Measurements from ENCODE around the gene CHRNA9.

The CHRNA9 gene

DNA sequence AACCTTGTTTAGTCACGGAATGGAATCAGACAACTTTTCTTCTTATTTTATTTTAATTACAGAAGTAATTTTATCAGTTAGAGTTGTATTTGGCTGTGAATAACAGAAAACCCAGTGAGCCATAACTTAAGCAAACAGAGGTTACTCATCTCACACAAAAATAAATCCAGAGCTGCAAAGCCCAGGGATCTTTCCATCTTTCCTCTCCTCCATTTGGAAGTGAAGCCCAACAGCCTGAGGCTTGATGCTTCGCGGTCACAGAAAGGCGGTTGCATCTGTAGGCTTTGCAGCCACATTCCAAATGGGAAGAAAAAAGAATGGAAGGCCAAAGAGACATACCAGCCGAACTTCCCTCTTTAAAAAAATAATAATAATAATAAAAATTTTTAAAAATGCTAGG, 22.6 kb downstream of the CHRNA9 start:
- TF ChIP-seq, protein P1, sequence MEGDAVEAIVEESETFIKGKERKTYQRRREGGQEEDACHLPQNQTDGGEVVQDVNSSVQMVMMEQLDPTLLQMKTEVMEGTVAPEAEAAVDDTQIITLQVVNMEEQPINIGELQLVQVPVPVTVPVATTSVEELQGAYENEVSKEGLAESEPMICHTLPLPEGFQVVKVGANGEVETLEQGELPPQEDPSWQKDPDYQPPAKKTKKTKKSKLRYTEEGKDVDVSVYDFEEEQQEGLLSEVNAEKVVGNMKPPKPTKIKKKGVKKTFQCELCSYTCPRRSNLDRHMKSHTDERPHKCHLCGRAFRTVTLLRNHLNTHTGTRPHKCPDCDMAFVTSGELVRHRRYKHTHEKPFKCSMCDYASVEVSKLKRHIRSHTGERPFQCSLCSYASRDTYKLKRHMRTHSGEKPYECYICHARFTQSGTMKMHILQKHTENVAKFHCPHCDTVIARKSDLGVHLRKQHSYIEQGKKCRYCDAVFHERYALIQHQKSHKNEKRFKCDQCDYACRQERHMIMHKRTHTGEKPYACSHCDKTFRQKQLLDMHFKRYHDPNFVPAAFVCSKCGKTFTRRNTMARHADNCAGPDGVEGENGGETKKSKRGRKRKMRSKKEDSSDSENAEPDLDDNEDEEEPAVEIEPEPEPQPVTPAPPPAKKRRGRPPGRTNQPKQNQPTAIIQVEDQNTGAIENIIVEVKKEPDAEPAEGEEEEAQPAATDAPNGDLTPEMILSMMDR (IDR thresholded peaks at IDR 0.05; ENCODE audit: insufficient read depth, low read depth, low read length, missing control alignments) = no peak
- no peak overlapping the region for H3K4me3 ChIP-seq (ENCODE audit: low read length)
- peak; percentile 14 for DNase-seq (ENCODE audit: low read depth)

DNA sequence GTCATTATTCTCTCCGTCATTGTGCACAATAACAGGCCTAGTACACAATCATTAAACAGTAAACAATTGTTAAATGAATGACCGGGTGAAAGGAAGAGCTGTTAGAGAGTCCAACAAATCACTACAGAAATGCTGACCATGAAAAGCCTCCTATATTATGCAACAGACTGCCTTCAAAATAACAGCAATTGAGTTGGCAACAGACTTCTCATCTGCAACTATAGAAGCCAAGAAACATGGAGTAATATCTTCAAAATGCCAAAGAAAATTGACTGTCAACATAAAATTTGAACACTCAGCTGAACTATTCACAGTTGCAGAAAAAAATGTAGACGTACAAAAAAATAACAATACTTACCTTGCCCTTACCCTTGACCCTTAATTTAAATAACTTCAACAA, 26.2 kb downstream of the CHRNA9 start:
- H3K4me3 ChIP-seq (ENCODE audit: low read length) = no peak overlapping the region
- TF ChIP-seq, protein P1 (IDR thresholded peaks at IDR 0.05; ENCODE audit: insufficient read depth, low read depth, low read length, missing control alignments) = no peak
- no peak for DNase-seq (ENCODE audit: low read depth)

DNA sequence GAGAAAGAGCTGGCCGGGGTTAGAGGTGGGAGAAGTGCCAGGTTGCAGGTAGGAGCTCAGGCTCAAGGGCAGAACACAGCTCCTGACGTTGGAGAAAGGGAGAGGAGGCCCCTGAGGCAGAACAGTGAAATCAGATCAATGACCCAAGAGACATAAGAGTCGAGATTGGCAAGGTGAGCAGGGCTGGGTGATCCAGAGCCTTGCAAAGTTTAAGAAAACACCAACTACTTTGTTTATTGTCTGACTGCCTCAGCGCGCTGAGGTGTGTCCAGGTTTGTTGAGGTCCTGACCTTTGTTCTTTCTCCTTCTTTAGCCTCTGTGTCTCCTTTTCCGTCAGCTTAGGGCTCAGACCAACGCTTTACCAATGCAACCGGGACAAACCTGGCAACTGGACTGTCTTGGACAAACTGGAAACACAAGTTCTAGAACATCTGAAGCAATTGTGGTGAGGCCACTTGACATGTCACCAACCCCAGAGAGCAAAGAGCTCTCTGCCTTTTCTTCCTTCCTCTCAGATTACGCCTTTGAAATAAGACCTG, 28.3 kb downstream of the CHRNA9 start:
- DNase-seq (ENCODE audit: low read depth) = peak; percentile 50
- no peak overlapping the region for H3K4me3 ChIP-seq (ENCODE audit: low read length)
- TF ChIP-seq, protein P1 (IDR thresholded peaks at IDR 0.05; ENCODE audit: insufficient read depth, low read depth, low read length, missing control alignments) = no peak

GRCh38 chr4:40363945-40364344, 28.8 kb downstream of the CHRNA9 start:
- H3K4me3 ChIP-seq (ENCODE audit: low read length) = no peak overlapping the region
- TF ChIP-seq, protein P1 (IDR thresholded peaks at IDR 0.05; ENCODE audit: insufficient read depth, low read depth, low read length, missing control alignments) = no peak
- no peak for DNase-seq (ENCODE audit: low read depth)

GRCh38 chr4:40365766-40366165, 30.6 kb downstream of the CHRNA9 start:
- no peak for DNase-seq (ENCODE audit: low read depth)
- no peak overlapping the region for H3K4me3 ChIP-seq (ENCODE audit: low read length)
- TF ChIP-seq, protein P1 (IDR thresholded peaks at IDR 0.05; ENCODE audit: insufficient read depth, low read depth, low read length, missing control alignments) = no peak

GRCh38 chr4:40367451-40367850, 32.3 kb downstream of the CHRNA9 start:
- H3K4me3 ChIP-seq (ENCODE audit: low read length) = no peak overlapping the region
- TF ChIP-seq, protein P1 (IDR thresholded peaks at IDR 0.05; ENCODE audit: insufficient read depth, low read depth, low read length, missing control alignments) = no peak
- DNase-seq (ENCODE audit: low read depth) = no peak
